ENCODE measurements around the gene GRXCR2. TPM values are rescaled to one million over a fixed set of nuclear protein-coding genes. Genes with fewer than 3 reads are reported as not detected.
"Not testable (repeated sequence)": the region's sequence is repeated elsewhere in the genome, so short reads cannot be mapped to it uniquely, and the experiment has no call there.

The GRXCR2 gene
- total RNA-seq, 2 donors from 2014 or later = not detected

DNA sequence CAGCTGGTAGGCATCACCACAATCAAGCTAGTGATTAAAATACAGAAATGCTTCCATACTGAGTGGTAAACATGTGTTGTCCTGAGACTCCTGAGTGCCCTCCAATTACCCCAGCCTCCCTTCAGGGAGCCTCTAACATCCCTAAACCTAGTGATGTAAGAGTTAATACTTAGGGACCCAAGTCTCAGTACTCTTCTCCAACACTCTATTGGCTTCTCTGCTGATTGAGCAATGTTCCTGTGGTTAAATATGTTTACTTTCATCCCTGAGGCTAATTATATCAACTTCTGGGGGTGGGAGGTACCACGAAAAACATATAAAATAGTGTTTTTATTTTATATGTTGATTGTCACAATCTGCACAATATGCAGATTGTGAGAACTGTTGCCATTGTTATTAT lies 5.0 kb downstream of the GRXCR2 start:
- no peak overlapping the region for H3K4me3 ChIP-seq
- no peaks in the 10 kb centered on the region for H3K36me3 ChIP-seq
- TF ChIP-seq, protein P1, sequence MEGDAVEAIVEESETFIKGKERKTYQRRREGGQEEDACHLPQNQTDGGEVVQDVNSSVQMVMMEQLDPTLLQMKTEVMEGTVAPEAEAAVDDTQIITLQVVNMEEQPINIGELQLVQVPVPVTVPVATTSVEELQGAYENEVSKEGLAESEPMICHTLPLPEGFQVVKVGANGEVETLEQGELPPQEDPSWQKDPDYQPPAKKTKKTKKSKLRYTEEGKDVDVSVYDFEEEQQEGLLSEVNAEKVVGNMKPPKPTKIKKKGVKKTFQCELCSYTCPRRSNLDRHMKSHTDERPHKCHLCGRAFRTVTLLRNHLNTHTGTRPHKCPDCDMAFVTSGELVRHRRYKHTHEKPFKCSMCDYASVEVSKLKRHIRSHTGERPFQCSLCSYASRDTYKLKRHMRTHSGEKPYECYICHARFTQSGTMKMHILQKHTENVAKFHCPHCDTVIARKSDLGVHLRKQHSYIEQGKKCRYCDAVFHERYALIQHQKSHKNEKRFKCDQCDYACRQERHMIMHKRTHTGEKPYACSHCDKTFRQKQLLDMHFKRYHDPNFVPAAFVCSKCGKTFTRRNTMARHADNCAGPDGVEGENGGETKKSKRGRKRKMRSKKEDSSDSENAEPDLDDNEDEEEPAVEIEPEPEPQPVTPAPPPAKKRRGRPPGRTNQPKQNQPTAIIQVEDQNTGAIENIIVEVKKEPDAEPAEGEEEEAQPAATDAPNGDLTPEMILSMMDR (IDR thresholded peaks at IDR 0.05) = no peak
- H3K4me1 ChIP-seq = no peaks in the 10 kb centered on the region
- H3K27ac ChIP-seq = no peak overlapping the region
- H3K9ac ChIP-seq (ENCODE audit: low read depth in 2 of 2, low read length in 2 of 2) = no peak overlapping the region
- H3K27me3 ChIP-seq = no peaks in the 10 kb centered on the region
- no peak for DNase-seq
- H3K9me3 ChIP-seq = no peaks in the 10 kb centered on the region
- intact Hi-C loops (cut with DNase I) = no loop called here

DNA sequence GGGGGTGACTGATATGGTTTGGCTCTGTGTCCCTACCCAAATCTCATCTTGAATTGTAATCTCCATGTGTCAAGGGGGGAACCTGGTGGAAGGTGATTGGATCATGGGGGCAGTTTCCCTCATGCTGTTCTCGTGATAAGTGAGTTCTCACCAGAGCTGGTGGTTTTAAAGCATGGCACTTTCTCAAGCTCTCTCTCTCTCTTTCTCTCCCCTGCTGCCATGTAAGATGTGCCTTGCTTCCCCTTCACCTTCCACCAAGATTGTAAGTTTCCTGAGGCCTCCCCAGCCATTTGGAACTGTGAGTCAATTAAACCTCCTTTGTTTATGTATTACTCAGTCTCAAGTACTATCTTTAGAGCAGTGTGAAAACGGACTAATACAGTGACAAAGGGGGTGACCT lies 8.4 kb downstream of the GRXCR2 start:
- H3K9ac ChIP-seq (ENCODE audit: low read depth in 2 of 2, low read length in 2 of 2); H3K9me3 ChIP-seq; intact Hi-C loops (cut with DNase I); DNase-seq; H3K27ac ChIP-seq; H3K36me3 ChIP-seq; H3K27me3 ChIP-seq; H3K4me1 ChIP-seq; H3K4me3 ChIP-seq: not testable (repeated sequence)

DNA sequence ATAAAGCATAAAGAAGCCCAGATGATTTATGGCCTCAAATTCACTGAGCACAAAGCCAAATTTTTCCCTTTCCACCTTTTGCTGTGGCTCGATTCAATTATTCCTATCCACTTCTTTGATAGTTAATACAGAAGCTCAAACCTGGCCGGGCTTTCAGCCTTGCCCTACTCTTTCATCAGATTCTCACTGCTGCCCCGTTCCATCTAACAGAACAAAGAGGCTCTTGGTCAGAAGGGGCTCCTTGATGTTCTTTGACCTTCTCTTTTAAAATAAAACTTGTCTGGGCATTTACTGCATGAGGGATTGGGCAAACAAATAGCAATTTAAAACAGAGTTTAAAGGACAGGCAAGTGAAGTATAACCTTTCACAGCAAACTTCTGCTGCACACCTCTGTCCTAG lies 9.8 kb downstream of the GRXCR2 start:
- TF ChIP-seq, protein P1 (IDR thresholded peaks at IDR 0.05) = no peak
- H3K36me3 ChIP-seq = no peaks in the 10 kb centered on the region
- H3K4me1 ChIP-seq = no peaks in the 10 kb centered on the region
- intact Hi-C loops (cut with DNase I) = no loop called here
- no peak overlapping the region for H3K4me3 ChIP-seq
- DNase-seq = no peak
- H3K27me3 ChIP-seq = no peaks in the 10 kb centered on the region
- no peaks in the 10 kb centered on the region for H3K9me3 ChIP-seq
- H3K27ac ChIP-seq = no peak overlapping the region
- H3K9ac ChIP-seq (ENCODE audit: low read depth in 2 of 2, low read length in 2 of 2) = no peak overlapping the region

DNA sequence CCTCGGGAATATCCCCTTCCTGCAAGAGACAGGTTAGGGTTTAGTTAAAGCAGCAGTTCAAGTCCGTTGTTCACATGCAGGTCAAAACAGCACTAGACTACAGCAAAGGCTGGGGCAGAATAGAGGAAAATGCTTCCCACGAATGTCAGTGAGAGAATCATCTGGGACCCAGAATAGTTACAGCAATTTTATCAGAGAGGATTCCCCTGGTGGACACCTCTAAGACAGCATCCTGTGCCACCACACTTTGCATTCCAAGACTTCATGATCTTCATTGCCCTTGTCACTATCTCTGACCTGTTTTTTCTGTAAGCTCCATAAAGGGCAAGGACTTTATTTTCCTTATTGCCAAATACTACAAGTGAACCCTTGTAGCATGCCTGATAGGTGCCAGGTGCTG lies 12.9 kb downstream of the GRXCR2 start:
- Histone ChIP-seq H3K36me3 (no peaks in the 10 kb centered on the region), H3K4me3 (no peak overlapping the region), H3K27me3 (no peaks in the 10 kb centered on the region), H3K9ac (ENCODE audit: low read depth in 2 of 2, low read length in 2 of 2) (no peak overlapping the region), H3K27ac (no peak overlapping the region), H3K9me3 (no peaks in the 10 kb centered on the region), H3K4me1 (peaks cover 11% of the 10 kb centered on the region)
- DNase-seq = no peak
- TF ChIP-seq, protein P1 (IDR thresholded peaks at IDR 0.05) = no peak
- intact Hi-C loops (cut with DNase I) = no loop called here

DNA sequence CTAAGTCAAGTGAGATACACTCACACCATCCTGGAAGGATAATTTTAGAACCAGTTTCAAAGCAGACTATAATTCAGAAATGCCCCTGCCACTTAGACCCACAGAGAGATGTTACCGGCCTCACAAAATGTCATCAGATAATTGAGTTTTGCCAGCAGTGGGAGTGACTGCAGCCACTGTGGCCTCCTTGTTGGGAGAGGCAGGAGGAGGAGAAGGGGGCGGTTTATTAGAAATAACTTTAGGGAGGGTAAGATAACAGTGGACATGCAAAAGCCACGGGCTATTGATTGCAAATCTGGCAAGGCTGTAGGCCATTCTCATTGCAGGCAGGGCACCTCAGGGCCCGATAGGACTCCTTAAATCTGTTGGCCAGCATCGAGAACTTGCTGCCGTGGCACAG lies 13.4 kb downstream of the GRXCR2 start:
- TF ChIP-seq, protein P1 (IDR thresholded peaks at IDR 0.05) = no peak
- H3K4me3 ChIP-seq = no peak overlapping the region
- DNase-seq = no peak
- no peak overlapping the region for H3K27ac ChIP-seq
- H3K9me3 ChIP-seq = no peaks in the 10 kb centered on the region
- H3K36me3 ChIP-seq = no peaks in the 10 kb centered on the region
- intact Hi-C loops (cut with DNase I) = no loop called here
- H3K27me3 ChIP-seq = no peaks in the 10 kb centered on the region
- peaks cover 11% of the 10 kb centered on the region for H3K4me1 ChIP-seq
- H3K9ac ChIP-seq (ENCODE audit: low read depth in 2 of 2, low read length in 2 of 2) = no peak overlapping the region

DNA sequence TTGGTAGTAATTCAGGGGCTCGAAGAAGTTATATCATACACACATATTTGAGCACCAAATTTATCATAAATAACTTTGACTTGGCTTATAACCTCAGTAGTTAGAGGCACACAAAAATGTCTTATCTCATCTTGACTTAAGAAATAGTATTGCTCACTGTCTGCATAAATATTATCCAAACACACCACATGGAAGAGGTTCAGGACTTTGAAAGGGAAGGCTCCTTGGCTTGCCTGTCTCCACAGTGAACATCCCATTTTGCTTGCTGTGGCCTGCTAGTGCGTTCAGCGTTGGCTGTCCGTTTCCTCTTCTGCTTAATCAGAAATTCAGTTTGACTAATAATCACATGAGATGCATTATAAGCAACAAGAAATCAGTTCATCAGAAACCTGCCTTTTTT lies 13.9 kb downstream of the GRXCR2 start:
- H3K27ac ChIP-seq = no peak overlapping the region
- H3K9ac ChIP-seq (ENCODE audit: low read depth in 2 of 2, low read length in 2 of 2) = no peak overlapping the region
- H3K36me3 ChIP-seq = no peaks in the 10 kb centered on the region
- DNase-seq = no peak
- no peaks in the 10 kb centered on the region for H3K9me3 ChIP-seq
- intact Hi-C loops (cut with DNase I) = no loop called here
- no peak overlapping the region for H3K4me3 ChIP-seq
- H3K4me1 ChIP-seq = peaks cover 11% of the 10 kb centered on the region
- H3K27me3 ChIP-seq = no peaks in the 10 kb centered on the region
- TF ChIP-seq, protein P1 (IDR thresholded peaks at IDR 0.05) = no peak

Measured in colonic mucosa (tissue), 4 donors.